GM19372 (cell line): ENCODE measurements around the gene INTS3.
"Not testable (repeated sequence)": the region's sequence is repeated elsewhere in the genome, so short reads cannot be mapped to it uniquely, and the experiment has no call there.

ENCODE experiments used
- ATAC-seq: cut with Tn5 transposase; IDR thresholded peaks from one replicate; pipeline ENCODE4 v1.9.1; 2021; ENCODE audit warnings: mild to moderate bottlenecking, low read depth, moderate library complexity; ENCODE audit not compliant: unreplicated experiment

INTS3 gene

DNA sequence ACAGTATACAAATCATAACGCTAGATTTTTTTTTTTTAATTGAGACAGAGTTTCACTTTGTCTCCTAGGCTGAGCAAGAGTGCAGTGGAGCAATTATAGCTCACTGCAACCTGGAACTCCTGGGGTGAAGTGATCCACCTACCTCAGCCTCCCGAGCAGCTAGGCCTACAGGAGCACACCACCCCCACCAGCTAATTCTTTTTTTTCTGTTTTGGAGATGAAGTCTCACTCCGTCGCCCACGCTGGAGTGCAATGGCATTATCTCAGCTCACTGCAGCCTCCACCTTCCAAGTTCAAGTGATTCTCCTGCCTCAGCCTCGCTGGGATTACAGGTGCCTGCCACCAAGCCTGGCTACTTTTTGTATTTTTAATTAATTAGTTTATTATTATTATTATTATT is 28.1 kb upstream of the INTS3 start:
- ATAC-seq, result no peak

DNA sequence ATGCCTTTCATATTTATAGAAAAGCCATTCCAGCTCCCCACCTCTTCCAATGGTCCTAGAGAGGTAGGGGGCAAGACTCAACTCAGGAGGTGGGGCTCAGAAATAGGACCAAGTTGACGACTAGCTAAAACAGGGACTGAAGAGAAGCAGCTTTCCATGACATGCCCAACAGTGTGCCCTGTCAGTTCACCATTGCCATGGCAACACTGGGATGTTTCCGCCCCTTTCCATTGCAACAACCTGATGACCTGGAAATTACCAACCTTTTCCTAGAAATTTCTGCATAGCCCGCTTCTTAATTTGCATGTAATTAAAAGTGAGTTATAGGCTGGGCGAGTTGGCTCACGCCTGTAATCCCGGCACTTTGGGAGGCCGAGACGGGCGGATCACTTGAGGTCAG is 22.4 kb upstream of the INTS3 start:
- ATAC-seq, result no peak

GRCh38 chr1:153711026-153711425 is 16.8 kb upstream of the INTS3 start:
- no peak for ATAC-seq

DNA sequence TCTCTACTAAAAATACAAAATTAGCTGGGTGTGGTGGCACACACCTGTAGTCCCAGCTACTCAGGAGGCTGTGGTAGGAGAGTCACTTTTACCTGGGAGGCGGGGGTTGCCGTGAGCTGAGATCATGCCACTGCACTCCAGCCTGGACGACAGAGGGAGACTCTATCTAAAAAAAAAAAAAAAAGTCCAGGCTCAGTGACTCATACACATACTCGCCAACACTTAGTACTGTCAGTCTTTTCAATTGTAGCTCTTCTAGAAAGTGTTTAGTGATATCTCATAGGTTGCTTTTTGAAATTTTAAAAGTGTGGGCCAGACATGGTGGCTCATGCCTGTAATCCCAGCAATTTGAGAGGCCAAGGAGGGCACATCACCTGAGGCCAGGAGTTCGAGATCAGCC is 11.6 kb upstream of the INTS3 start:
- ATAC-seq, result not testable (repeated sequence)

- no peak for ATAC-seq
Measured at GRCh38 chr1:153717330-153717729, 10.5 kb upstream of the INTS3 start.

DNA sequence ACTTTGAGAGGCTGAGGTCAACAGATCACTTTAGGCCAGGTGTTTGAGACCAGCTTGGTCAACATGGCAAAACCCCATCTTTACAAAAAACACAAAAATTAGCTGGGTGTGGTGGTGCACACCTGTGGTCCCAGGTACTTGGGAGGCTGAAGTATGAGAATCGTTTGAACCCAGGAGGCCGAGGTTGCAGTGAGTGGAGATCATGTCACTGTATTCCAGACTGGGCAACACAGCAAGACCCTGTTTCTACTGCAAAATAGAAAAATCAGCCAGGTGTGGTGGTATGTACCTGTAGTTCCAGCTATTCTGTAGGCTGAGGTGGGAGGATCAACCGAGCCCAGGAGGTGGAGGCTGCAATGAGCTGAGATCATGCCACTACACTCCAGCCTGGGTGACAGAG is 4.2 kb upstream of the INTS3 start:
- ATAC-seq, result no peak

GRCh38 chr1:153724634-153725033 is 3.2 kb upstream of the INTS3 start:
- ATAC-seq, result not testable (repeated sequence)

DNA sequence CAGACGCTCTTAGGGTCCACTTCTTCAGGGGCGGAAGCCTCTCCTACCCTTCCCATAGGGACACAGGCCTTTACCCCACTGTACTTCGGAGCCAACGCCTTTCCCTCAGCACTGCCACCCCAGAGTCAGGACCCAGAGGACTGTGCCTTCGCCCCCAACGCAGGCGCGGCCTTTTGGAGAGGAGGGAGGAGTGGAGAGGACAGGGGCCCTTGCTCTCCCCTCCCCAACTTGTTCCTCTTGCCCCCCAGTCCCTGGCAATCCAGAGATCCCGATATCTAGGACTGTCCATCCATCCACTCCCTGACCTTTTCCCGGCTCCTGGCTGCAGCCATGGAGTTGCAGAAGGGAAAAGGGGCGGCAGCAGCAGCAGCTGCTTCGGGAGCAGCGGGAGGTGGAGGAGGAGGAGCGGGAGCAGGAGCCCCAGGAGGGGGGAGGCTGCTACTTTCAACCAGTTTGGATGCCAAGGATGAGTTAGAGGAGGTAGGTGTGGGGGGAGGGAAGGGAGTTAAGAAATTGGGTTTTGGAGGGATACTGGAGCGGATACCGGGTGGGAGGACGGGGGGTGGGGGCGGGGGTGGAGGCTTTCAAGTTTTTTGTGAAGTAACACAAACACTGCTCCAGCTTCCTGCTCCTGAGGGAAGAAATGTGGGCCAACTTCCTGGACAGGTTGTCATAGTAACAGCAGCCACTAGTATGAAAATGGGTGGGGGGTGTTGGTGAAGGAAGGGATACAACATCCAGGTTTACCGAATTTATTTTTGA is 636 bp downstream of the INTS3 start:
- no peak for ATAC-seq

DNA sequence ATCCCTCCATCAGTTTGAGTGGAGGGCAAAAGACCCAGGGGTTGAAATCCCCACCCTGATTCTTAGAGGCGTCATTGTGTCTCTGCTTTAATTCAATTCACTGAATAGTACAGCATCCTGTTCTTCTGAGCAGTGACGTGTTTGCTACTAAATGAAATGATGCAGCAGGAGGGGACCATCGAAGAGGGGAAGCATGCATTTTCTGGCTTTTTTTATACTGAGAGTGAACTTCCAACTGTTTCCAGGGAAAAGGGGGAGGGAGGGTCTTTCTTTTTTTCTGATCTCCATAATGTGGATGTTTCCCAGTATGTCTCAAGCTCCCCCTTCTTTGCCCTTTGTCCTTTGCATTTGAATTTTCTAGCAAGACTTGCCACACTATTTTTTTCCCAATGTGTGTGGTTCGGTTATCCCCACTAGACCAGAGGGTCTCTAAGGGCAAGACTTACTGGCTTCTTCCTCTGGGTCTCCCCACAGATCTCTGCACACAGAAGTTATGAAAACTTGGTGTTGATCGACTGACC is 2.7 kb downstream of the INTS3 start:
- ATAC-seq, result no peak

DNA sequence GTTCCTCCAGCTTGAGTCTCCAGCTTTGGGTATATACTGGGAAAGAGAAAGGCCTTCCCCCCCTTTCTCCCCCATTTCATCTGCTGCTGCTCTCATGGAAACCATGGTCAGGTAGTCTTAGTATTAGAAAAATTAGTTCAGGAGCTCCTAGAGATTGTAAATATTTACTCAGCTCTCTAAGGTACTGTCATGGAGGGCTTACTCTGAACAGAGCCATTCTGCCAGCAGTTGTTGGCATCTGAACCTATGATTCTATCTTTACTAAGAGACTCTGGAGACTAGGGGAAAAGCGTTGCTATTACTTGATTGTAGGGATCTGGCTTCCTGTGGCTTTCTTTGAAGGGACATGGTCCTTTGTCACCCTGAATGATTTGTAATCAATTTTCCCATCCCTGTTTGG is 6.1 kb downstream of the INTS3 start:
- ATAC-seq, result no peak

- ATAC-seq, result no peak
Measured at GRCh38 chr1:153734396-153735089, 6.7 kb downstream of the INTS3 start.

- no peak for ATAC-seq
Measured at GRCh38 chr1:153735090-153735420, 7.2 kb downstream of the INTS3 start.

DNA sequence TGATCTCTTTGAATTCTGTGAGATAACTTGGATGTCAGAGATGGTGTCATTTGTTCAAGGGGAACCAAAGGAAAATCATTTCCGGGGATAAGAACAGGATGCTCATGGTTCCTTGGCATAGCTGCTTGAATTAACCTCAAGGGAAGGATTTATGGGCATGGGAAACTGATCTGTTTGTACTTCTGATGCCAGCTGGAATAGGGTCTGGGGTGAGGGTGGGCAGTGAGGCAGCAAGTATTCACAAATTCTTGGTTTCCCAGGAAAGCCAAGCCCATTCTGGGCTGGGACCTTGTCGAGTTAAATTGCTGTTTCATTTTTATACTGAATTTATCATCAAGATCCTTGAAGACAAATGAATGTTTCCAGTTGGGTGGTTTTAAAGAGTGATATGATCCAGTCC is 14.1 kb downstream of the INTS3 start:
- ATAC-seq, result no peak

- peak; percentile 68 for ATAC-seq
Measured at GRCh38 chr1:153742411-153743142, 14.7 kb downstream of the INTS3 start.

- no peak for ATAC-seq
Measured at GRCh38 chr1:153745417-153745816, 17.6 kb downstream of the INTS3 start.

GRCh38 chr1:153746174-153746573 is 18.3 kb downstream of the INTS3 start:
- no peak for ATAC-seq

GRCh38 chr1:153748903-153749302 is 21.1 kb downstream of the INTS3 start:
- ATAC-seq, result no peak

DNA sequence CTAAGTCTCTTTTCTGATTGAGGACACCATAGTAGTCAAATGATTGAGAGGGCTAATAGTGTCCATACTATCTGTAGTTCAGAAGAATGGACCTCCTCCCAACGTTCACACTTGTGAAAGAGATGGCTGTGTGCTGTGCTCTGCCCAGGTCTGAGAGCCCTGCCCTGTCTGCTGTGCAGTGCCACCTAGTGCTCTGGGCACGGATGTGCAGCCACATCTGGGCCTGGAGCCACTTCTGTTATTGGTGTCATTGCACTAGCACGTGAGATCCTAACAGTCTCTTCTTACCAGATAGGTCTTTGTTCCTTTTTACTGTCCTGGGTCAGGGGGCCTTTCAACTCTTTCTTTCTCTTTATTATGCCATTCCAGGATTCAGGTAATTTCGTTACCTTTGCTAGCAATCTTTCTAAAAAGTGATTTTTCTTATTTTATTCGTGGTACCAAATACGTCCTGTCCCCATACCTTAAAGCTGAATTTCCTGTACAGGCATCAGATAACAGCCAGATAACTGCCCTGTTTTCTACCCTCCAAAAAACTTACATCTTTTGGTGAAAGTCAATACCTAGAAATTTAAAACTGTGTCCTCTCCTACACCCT is 21.7 kb downstream of the INTS3 start:
- ATAC-seq, result no peak

DNA sequence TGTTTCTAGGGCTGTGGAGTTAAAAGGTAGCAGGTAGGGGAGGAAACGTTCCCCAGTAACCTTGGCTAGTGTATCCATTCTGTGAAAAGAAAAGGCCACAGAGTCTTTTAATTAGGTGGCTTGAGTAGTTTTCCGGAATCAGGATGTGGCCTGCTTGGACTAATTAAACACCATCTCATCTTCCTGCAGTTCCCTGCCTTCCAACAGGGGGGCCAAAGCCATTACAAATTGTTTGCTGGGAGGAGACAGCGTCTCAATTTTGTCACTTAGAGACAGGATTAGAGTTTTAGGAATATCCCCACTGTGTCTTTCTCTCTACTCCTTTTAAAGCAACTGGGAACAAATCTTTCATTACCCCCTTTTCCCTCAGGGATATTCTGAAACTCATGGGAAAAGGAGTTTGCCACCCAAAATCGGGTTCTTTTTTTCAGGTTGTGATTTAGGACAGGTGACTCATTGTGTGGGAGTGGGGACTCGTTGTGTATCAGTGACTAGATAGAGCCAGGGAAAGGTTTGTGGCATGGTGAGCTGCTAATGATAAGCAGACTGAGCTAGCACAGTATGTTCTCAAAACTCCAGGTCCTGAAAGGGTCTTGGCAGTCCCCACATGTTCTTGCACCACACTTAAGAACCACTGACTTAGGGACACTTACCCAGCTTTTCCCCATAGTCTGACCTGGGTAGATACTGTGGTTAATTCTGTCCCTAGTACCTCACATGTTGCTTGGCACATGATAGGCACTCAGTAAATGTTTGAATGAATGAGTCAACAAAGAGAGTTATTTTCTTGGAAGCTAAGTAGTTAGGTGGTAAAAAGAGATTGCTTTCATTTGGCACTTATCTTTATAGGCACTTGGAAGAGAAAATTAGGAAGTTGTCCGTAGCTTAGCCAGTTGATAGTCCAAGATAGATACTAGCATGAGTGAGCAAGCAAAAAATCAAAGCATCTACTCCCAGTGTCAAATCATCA is 22.5 kb downstream of the INTS3 start:
- no peak for ATAC-seq

- no peak for ATAC-seq
Measured at GRCh38 chr1:153752072-153752471, 24.2 kb downstream of the INTS3 start.
